Osteoblast (primary cell): ENCODE measurements around the gene COG7. TPM values are rescaled to one million over a fixed set of nuclear protein-coding genes. Genes with fewer than 3 reads are reported as not detected.
"Not testable (repeated sequence)": the region's sequence is repeated elsewhere in the genome, so short reads cannot be mapped to it uniquely, and the experiment has no call there.

ENCODE experiments used
- DNase-seq: peaks from one replicate; pipeline ENCODE4 v3.0.0; 2011; ENCODE audit warnings: low spot score, mixed read lengths; ENCODE audit not compliant: insufficient read length; ENCODE audit errors: missing footprints
- H2AFZ ChIP-seq: 2 replicates; pipeline ENCODE4 v1.6.0; 2011; ENCODE audit warnings: mild to moderate bottlenecking, low read length
- H3K27ac ChIP-seq: 2 replicates; pipeline ENCODE4 v1.5.1; 2011; ENCODE audit warnings: mild to moderate bottlenecking, low read depth, low read length, moderate library complexity
- H3K27me3 ChIP-seq: 2 replicates; pipeline ENCODE4 v1.6.0; 2012; ENCODE audit warnings: mild to moderate bottlenecking, control low read depth, inconsistent platforms, low read length, moderate library complexity; ENCODE audit not compliant: insufficient read depth
- H3K36me3 ChIP-seq: 2 replicates; pipeline ENCODE4 v1.5.1; 2011; ENCODE audit warnings: mild to moderate bottlenecking, low read length, control low read depth, moderate library complexity; ENCODE audit not compliant: insufficient read depth
- H3K4me1 ChIP-seq: 2 replicates; pipeline ENCODE4 v1.5.1; 2011; ENCODE audit warnings: mild to moderate bottlenecking, low read length, control low read depth, moderate library complexity; ENCODE audit not compliant: insufficient read depth
- H3K4me2 ChIP-seq: 2 replicates; pipeline ENCODE4 v1.6.0; 2011; ENCODE audit warnings: mild to moderate bottlenecking, low read length; ENCODE audit not compliant: insufficient read depth
- H3K4me3 ChIP-seq: fragments of 200-600 bp; sonication (generic); 3 replicates; pipeline ENCODE4 v1.5.1; 2012; ENCODE audit warnings: mild to moderate bottlenecking, low read length, inconsistent platforms; ENCODE audit not compliant: insufficient read depth
- H3K79me2 ChIP-seq: 2 replicates; pipeline ENCODE4 v1.6.0; 2012; ENCODE audit warnings: mild to moderate bottlenecking, low read length, control low read depth, inconsistent platforms; ENCODE audit not compliant: insufficient read depth
- H3K9me3 ChIP-seq: 2 replicates; pipeline ENCODE4 v1.5.1; 2011; ENCODE audit warnings: low read depth, low read length, control low read depth
- H4K20me1 ChIP-seq: 2 replicates; pipeline ENCODE4 v1.6.0; 2012; ENCODE audit warnings: mild to moderate bottlenecking, low read length, control low read depth; ENCODE audit not compliant: insufficient read depth
- CTCF ChIP-seq: IDR thresholded peaks from 2 replicates; pipeline ENCODE4 v1.5.1; 2011; ENCODE audit warnings: mild to moderate bottlenecking, low read depth, low read length, moderate library complexity; ENCODE audit errors: extremely low read depth
- total RNA-seq: library from RNA; depleted of rRNA; stranded (reverse); fragments of >200 nt; gene quantifications from 2 replicates; pipeline ENCODE4 v1.2.3, GENCODE V29; 2012

Gene COG7
- total RNA-seq, 1 donor: 17.0 TPM

- no peak overlapping the region for H3K27ac ChIP-seq
- H4K20me1 ChIP-seq: peaks cover 9% of the 10 kb centered on the region
- H3K4me1 ChIP-seq: peaks cover 10% of the 10 kb centered on the region
- H3K4me3 ChIP-seq: no peak overlapping the region
- H3K79me2 ChIP-seq: peaks cover 48% of the 10 kb centered on the region
- H3K27me3 ChIP-seq: no peaks in the 10 kb centered on the region
- H3K4me2 ChIP-seq: no peak overlapping the region
- H3K36me3 ChIP-seq: peaks cover 26% of the 10 kb centered on the region
- H2AFZ ChIP-seq: no peak overlapping the region
- DNase-seq: no peak
- no peak for TF ChIP-seq CTCF
- H3K9me3 ChIP-seq: no peaks in the 10 kb centered on the region
Measured at GRCh38 chr16:23448392-23448791, 4.6 kb downstream of the COG7 start.

GRCh38 chr16:23437542-23437941 lies 15.4 kb downstream of the COG7 start:
- H3K27me3 ChIP-seq, H3K79me2 ChIP-seq, H3K9me3 ChIP-seq, H3K27ac ChIP-seq, H2AFZ ChIP-seq, DNase-seq, H3K4me1 ChIP-seq, H3K4me2 ChIP-seq, H3K4me3 ChIP-seq: not testable (repeated sequence)
- peaks cover 40% of the 10 kb centered on the region for H3K36me3 ChIP-seq
- H4K20me1 ChIP-seq: peaks cover 27% of the 10 kb centered on the region

- Histone ChIP-seq H3K4me2 (no peak overlapping the region), H3K27ac (no peak overlapping the region), H3K36me3 (peaks cover 40% of the 10 kb centered on the region), H3K4me1 (no peaks in the 10 kb centered on the region), H3K79me2 (no peaks in the 10 kb centered on the region), H2AFZ (no peak overlapping the region), H4K20me1 (peaks cover 27% of the 10 kb centered on the region), H3K27me3 (no peaks in the 10 kb centered on the region), H3K4me3 (no peak overlapping the region), H3K9me3 (no peaks in the 10 kb centered on the region)
- TF ChIP-seq CTCF: no peak
- no peak for DNase-seq
Measured at GRCh38 chr16:23436951-23437350, 16.0 kb downstream of the COG7 start.

GRCh38 chr16:23435500-23435899 lies 17.5 kb downstream of the COG7 start:
- Histone ChIP-seq H3K4me1 (no peaks in the 10 kb centered on the region), H3K27me3 (no peaks in the 10 kb centered on the region), H4K20me1 (peaks cover 27% of the 10 kb centered on the region), H3K36me3 (peaks cover 37% of the 10 kb centered on the region), H3K79me2 (no peaks in the 10 kb centered on the region), H3K4me3 (no peak overlapping the region), H2AFZ (no peak overlapping the region), H3K4me2 (no peak overlapping the region), H3K9me3 (no peaks in the 10 kb centered on the region), H3K27ac (no peak overlapping the region)
- DNase-seq: no peak
- peak; percentile 94 for TF ChIP-seq CTCF

GRCh38 chr16:23434380-23434779 lies 18.6 kb downstream of the COG7 start:
- peaks cover 44% of the 10 kb centered on the region for H3K36me3 ChIP-seq
- no peak overlapping the region for H3K4me3 ChIP-seq
- no peak overlapping the region for H3K4me2 ChIP-seq
- H3K27ac ChIP-seq: no peak overlapping the region
- no peak for DNase-seq
- peak; percentile 83 for TF ChIP-seq CTCF
- H4K20me1 ChIP-seq: peaks cover 30% of the 10 kb centered on the region
- no peaks in the 10 kb centered on the region for H3K79me2 ChIP-seq
- H3K9me3 ChIP-seq: no peaks in the 10 kb centered on the region
- H2AFZ ChIP-seq: no peak overlapping the region
- no peaks in the 10 kb centered on the region for H3K27me3 ChIP-seq
- H3K4me1 ChIP-seq: no peaks in the 10 kb centered on the region
